ENCODE measurements around the gene TMEM233.
"Not testable (repeated sequence)": the region's sequence is repeated elsewhere in the genome, so short reads cannot be mapped to it uniquely, and the experiment has no call there.

The TMEM233 gene

GRCh38 chr12:119644930-119645329, 51.4 kb downstream of the TMEM233 start:
- no peak overlapping the region for H3K9ac ChIP-seq (ENCODE audit: low read length)
- no peak overlapping the region for H3K4me3 ChIP-seq (ENCODE audit: low read length)
- H3K36me3 ChIP-seq (ENCODE audit: control insufficient read depth, insufficient read depth, low read length), result no peaks in the 10 kb centered on the region
- H3K27ac ChIP-seq (ENCODE audit: low read depth, low read length), result no peak overlapping the region
- H3K4me1 ChIP-seq (ENCODE audit: control insufficient read depth, insufficient read depth, low read length), result no peaks in the 10 kb centered on the region
- no peaks in the 10 kb centered on the region for H3K27me3 ChIP-seq (ENCODE audit: control insufficient read depth, insufficient read depth, low read length)

GRCh38 chr12:119645535-119646059, 52.0 kb downstream of the TMEM233 start:
- H3K36me3 ChIP-seq (ENCODE audit: control insufficient read depth, insufficient read depth, low read length), result no peaks in the 10 kb centered on the region
- no peaks in the 10 kb centered on the region for H3K27me3 ChIP-seq (ENCODE audit: control insufficient read depth, insufficient read depth, low read length)
- H3K4me1 ChIP-seq (ENCODE audit: control insufficient read depth, insufficient read depth, low read length), result no peaks in the 10 kb centered on the region
- no peak overlapping the region for H3K4me3 ChIP-seq (ENCODE audit: low read length)
- H3K9ac ChIP-seq (ENCODE audit: low read length), result no peak overlapping the region
- H3K27ac ChIP-seq (ENCODE audit: low read depth, low read length), result no peak overlapping the region

- Histone ChIP-seq H3K9ac (ENCODE audit: low read length) (no peak overlapping the region), H3K27ac (ENCODE audit: low read depth, low read length) (no peak overlapping the region), H3K27me3 (ENCODE audit: control insufficient read depth, insufficient read depth, low read length) (no peaks in the 10 kb centered on the region), H3K36me3 (ENCODE audit: control insufficient read depth, insufficient read depth, low read length) (no peaks in the 10 kb centered on the region), H3K4me3 (ENCODE audit: low read length) (no peak overlapping the region), H3K4me1 (ENCODE audit: control insufficient read depth, insufficient read depth, low read length) (no peaks in the 10 kb centered on the region)
These were observed 55.7 kb downstream of the TMEM233 start for GRCh38 chr12:119649202-119649808.

- H3K4me1 ChIP-seq (ENCODE audit: control insufficient read depth, insufficient read depth, low read length), result no peaks in the 10 kb centered on the region
- H3K27me3 ChIP-seq (ENCODE audit: control insufficient read depth, insufficient read depth, low read length), result no peaks in the 10 kb centered on the region
- H3K36me3 ChIP-seq (ENCODE audit: control insufficient read depth, insufficient read depth, low read length), result no peaks in the 10 kb centered on the region
- no peak overlapping the region for H3K4me3 ChIP-seq (ENCODE audit: low read length)
- no peak overlapping the region for H3K27ac ChIP-seq (ENCODE audit: low read depth, low read length)
- no peak overlapping the region for H3K9ac ChIP-seq (ENCODE audit: low read length)
These were observed 59.1 kb downstream of the TMEM233 start for GRCh38 chr12:119652665-119653064.

- not testable (repeated sequence) for H3K4me3 ChIP-seq (ENCODE audit: low read length); H3K9ac ChIP-seq (ENCODE audit: low read length); H3K4me1 ChIP-seq (ENCODE audit: control insufficient read depth, insufficient read depth, low read length); H3K36me3 ChIP-seq (ENCODE audit: control insufficient read depth, insufficient read depth, low read length); H3K27ac ChIP-seq (ENCODE audit: low read depth, low read length); H3K27me3 ChIP-seq (ENCODE audit: control insufficient read depth, insufficient read depth, low read length)
These were observed 63.4 kb downstream of the TMEM233 start for GRCh38 chr12:119657001-119657400.

- H3K4me3 ChIP-seq (ENCODE audit: low read length); H3K27ac ChIP-seq (ENCODE audit: low read depth, low read length); H3K9ac ChIP-seq (ENCODE audit: low read length); H3K4me1 ChIP-seq (ENCODE audit: control insufficient read depth, insufficient read depth, low read length); H3K27me3 ChIP-seq (ENCODE audit: control insufficient read depth, insufficient read depth, low read length); H3K36me3 ChIP-seq (ENCODE audit: control insufficient read depth, insufficient read depth, low read length): not testable (repeated sequence)
These were observed 64.6 kb downstream of the TMEM233 start for GRCh38 chr12:119658166-119658565.

- Histone ChIP-seq H3K27ac (ENCODE audit: low read depth, low read length) (no peak overlapping the region), H3K27me3 (ENCODE audit: control insufficient read depth, insufficient read depth, low read length) (no peaks in the 10 kb centered on the region), H3K4me3 (ENCODE audit: low read length) (no peak overlapping the region), H3K9ac (ENCODE audit: low read length) (no peak overlapping the region), H3K4me1 (ENCODE audit: control insufficient read depth, insufficient read depth, low read length) (no peaks in the 10 kb centered on the region), H3K36me3 (ENCODE audit: control insufficient read depth, insufficient read depth, low read length) (no peaks in the 10 kb centered on the region)
These were observed 65.8 kb downstream of the TMEM233 start for GRCh38 chr12:119659289-119659897.

- H3K9ac ChIP-seq (ENCODE audit: low read length), result no peak overlapping the region
- H3K27me3 ChIP-seq (ENCODE audit: control insufficient read depth, insufficient read depth, low read length), result no peaks in the 10 kb centered on the region
- no peaks in the 10 kb centered on the region for H3K36me3 ChIP-seq (ENCODE audit: control insufficient read depth, insufficient read depth, low read length)
- H3K4me1 ChIP-seq (ENCODE audit: control insufficient read depth, insufficient read depth, low read length), result no peaks in the 10 kb centered on the region
- no peak overlapping the region for H3K4me3 ChIP-seq (ENCODE audit: low read length)
- no peak overlapping the region for H3K27ac ChIP-seq (ENCODE audit: low read depth, low read length)
These were observed 66.5 kb downstream of the TMEM233 start for GRCh38 chr12:119660076-119660475.

GRCh38 chr12:119661882-119662281, 68.3 kb downstream of the TMEM233 start:
- Histone ChIP-seq H3K4me3 (ENCODE audit: low read length) (no peak overlapping the region), H3K36me3 (ENCODE audit: control insufficient read depth, insufficient read depth, low read length) (no peaks in the 10 kb centered on the region), H3K27me3 (ENCODE audit: control insufficient read depth, insufficient read depth, low read length) (no peaks in the 10 kb centered on the region), H3K9ac (ENCODE audit: low read length) (no peak overlapping the region), H3K27ac (ENCODE audit: low read depth, low read length) (no peak overlapping the region), H3K4me1 (ENCODE audit: control insufficient read depth, insufficient read depth, low read length) (no peaks in the 10 kb centered on the region)

GRCh38 chr12:119664642-119665041, 71.1 kb downstream of the TMEM233 start:
- H3K36me3 ChIP-seq (ENCODE audit: control insufficient read depth, insufficient read depth, low read length), result no peaks in the 10 kb centered on the region
- H3K27ac ChIP-seq (ENCODE audit: low read depth, low read length), result no peak overlapping the region
- no peaks in the 10 kb centered on the region for H3K27me3 ChIP-seq (ENCODE audit: control insufficient read depth, insufficient read depth, low read length)
- peaks cover 3% of the 10 kb centered on the region for H3K4me1 ChIP-seq (ENCODE audit: control insufficient read depth, insufficient read depth, low read length)
- no peak overlapping the region for H3K9ac ChIP-seq (ENCODE audit: low read length)
- H3K4me3 ChIP-seq (ENCODE audit: low read length), result no peak overlapping the region

GRCh38 chr12:119665164-119665929, 71.8 kb downstream of the TMEM233 start:
- no peak overlapping the region for H3K4me3 ChIP-seq (ENCODE audit: low read length)
- no peaks in the 10 kb centered on the region for H3K36me3 ChIP-seq (ENCODE audit: control insufficient read depth, insufficient read depth, low read length)
- no peak overlapping the region for H3K9ac ChIP-seq (ENCODE audit: low read length)
- H3K27me3 ChIP-seq (ENCODE audit: control insufficient read depth, insufficient read depth, low read length), result no peaks in the 10 kb centered on the region
- no peak overlapping the region for H3K27ac ChIP-seq (ENCODE audit: low read depth, low read length)
- peaks cover 3% of the 10 kb centered on the region for H3K4me1 ChIP-seq (ENCODE audit: control insufficient read depth, insufficient read depth, low read length)

- no peak overlapping the region for H3K4me3 ChIP-seq (ENCODE audit: low read length)
- no peaks in the 10 kb centered on the region for H3K27me3 ChIP-seq (ENCODE audit: control insufficient read depth, insufficient read depth, low read length)
- H3K36me3 ChIP-seq (ENCODE audit: control insufficient read depth, insufficient read depth, low read length), result no peaks in the 10 kb centered on the region
- no peak overlapping the region for H3K9ac ChIP-seq (ENCODE audit: low read length)
- H3K27ac ChIP-seq (ENCODE audit: low read depth, low read length), result no peak overlapping the region
- H3K4me1 ChIP-seq (ENCODE audit: control insufficient read depth, insufficient read depth, low read length), result peaks cover 3% of the 10 kb centered on the region
These were observed 72.7 kb downstream of the TMEM233 start for GRCh38 chr12:119666226-119666795.
